ENCODE data around the gene SCN10A. TPM values are rescaled to one million over a fixed set of nuclear protein-coding genes. Genes with fewer than 3 reads are reported as not detected.
A peak's percentile ranks its signal among the peaks of the same experiment; 100 is the strongest.

Gene SCN10A
- total RNA-seq, 1 donor from 2014 or later: not detected

GRCh38 chr3:38684546-38684945 lies 131.5 kb downstream of the SCN10A start:
- Mint-ChIP-seq H3K9me3 (ENCODE audit: low read depth) (no peaks in the 10 kb centered on the region), H3K27me3 (ENCODE audit: low read depth) (peaks cover 12% of the 10 kb centered on the region), H3K36me3 (ENCODE audit: low read depth) (no peaks in the 10 kb centered on the region), H3K4me1 (ENCODE audit: low read depth) (no peaks in the 10 kb centered on the region), H3K27ac (ENCODE audit: unreplicated experiment) (no peak overlapping the region), H3K4me3 (ENCODE audit: unreplicated experiment) (no peak overlapping the region)
- no peak for DNase-seq (ENCODE audit: low spot score)
- no peak for TF ChIP-seq CTCF (IDR thresholded peaks at IDR 0.05)

GRCh38 chr3:38669668-38670067 lies 146.3 kb downstream of the SCN10A start:
- Mint-ChIP-seq H3K9me3 (ENCODE audit: low read depth) (no peaks in the 10 kb centered on the region), H3K27ac (ENCODE audit: unreplicated experiment) (no peak overlapping the region), H3K27me3 (ENCODE audit: low read depth) (peaks cover 23% of the 10 kb centered on the region), H3K36me3 (ENCODE audit: low read depth) (no peaks in the 10 kb centered on the region), H3K4me1 (ENCODE audit: low read depth) (no peaks in the 10 kb centered on the region), H3K4me3 (ENCODE audit: unreplicated experiment) (no peak overlapping the region)
- TF ChIP-seq CTCF (IDR thresholded peaks at IDR 0.05): no peak
- no peak for DNase-seq (ENCODE audit: low spot score)

- no peak for DNase-seq (ENCODE audit: low spot score)
Measured at GRCh38 chr3:38662544-38662943, 153.5 kb downstream of the SCN10A start.

GRCh38 chr3:38658841-38659240 lies 157.2 kb downstream of the SCN10A start:
- H3K27me3 Mint-ChIP-seq (ENCODE audit: low read depth): peaks cover 48% of the 10 kb centered on the region
- H3K36me3 Mint-ChIP-seq (ENCODE audit: low read depth): peaks cover 2% of the 10 kb centered on the region
- H3K9me3 Mint-ChIP-seq (ENCODE audit: low read depth): peaks cover 22% of the 10 kb centered on the region
- no peaks in the 10 kb centered on the region for H3K4me1 Mint-ChIP-seq (ENCODE audit: low read depth)
- no peak overlapping the region for H3K27ac Mint-ChIP-seq (ENCODE audit: unreplicated experiment)
- no peak overlapping the region for H3K4me3 Mint-ChIP-seq (ENCODE audit: unreplicated experiment)
- no peak for TF ChIP-seq CTCF (IDR thresholded peaks at IDR 0.05)
- DNase-seq (ENCODE audit: low spot score): no peak

More at GRCh38 chr3:38662544-38662943, 153.5 kb downstream of the SCN10A start:
- H3K27me3 Mint-ChIP-seq (ENCODE audit: low read depth): peaks cover 45% of the 10 kb centered on the region
- no peak overlapping the region for H3K27ac Mint-ChIP-seq (ENCODE audit: unreplicated experiment)
- no peak overlapping the region for H3K4me3 Mint-ChIP-seq (ENCODE audit: unreplicated experiment)
- peaks cover 22% of the 10 kb centered on the region for H3K9me3 Mint-ChIP-seq (ENCODE audit: low read depth)
- H3K36me3 Mint-ChIP-seq (ENCODE audit: low read depth): peaks cover 2% of the 10 kb centered on the region
- no peaks in the 10 kb centered on the region for H3K4me1 Mint-ChIP-seq (ENCODE audit: low read depth)
- peak; percentile 59 for TF ChIP-seq CTCF (IDR thresholded peaks at IDR 0.05)

GRCh38 chr3:38657369-38657768 lies 158.6 kb downstream of the SCN10A start:
- Mint-ChIP-seq H3K4me3 (ENCODE audit: unreplicated experiment) (no peak overlapping the region), H3K27me3 (ENCODE audit: low read depth) (peaks cover 57% of the 10 kb centered on the region), H3K9me3 (ENCODE audit: low read depth) (peaks cover 11% of the 10 kb centered on the region), H3K27ac (ENCODE audit: unreplicated experiment) (no peak overlapping the region), H3K4me1 (ENCODE audit: low read depth) (no peaks in the 10 kb centered on the region), H3K36me3 (ENCODE audit: low read depth) (peaks cover 3% of the 10 kb centered on the region)
- no peak for TF ChIP-seq CTCF (IDR thresholded peaks at IDR 0.05)
- DNase-seq (ENCODE audit: low spot score): no peak

All from chondrocyte (in vitro differentiated cells).